ENCODE measurements around the gene RYR2.

Gene RYR2

DNA sequence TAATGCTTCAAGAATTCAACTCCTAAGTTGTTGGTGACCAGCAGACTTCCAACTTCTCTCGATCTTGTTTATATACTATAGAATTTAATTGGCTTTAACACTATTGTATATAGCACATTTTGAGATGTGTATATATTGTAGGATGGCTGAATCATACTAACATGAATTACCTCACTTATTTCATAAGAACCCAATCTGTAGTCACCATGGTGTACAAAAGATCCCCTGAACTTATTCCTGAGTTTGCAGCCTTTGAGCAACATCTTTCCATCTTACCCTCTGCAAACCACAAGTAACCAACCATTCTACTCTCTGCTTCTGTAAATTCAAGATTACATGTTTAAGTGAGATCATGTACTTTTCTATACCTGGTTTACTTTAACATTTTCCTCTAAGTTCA, 836.4 kb downstream of the RYR2 start:
- CTCF ChIA-PET, result interaction anchor here (2.2 kb wide), 1 partner anchor 14 kb away, joined by 7 read pairs; no protein-coding TSS in a partner anchor
- POLR2A ChIA-PET, result no interaction called here
- TF ChIP-seq LEF1 (IDR thresholded peaks at IDR 0.05; ENCODE audit: borderline replicate concordance) (no peak), NFRKB (IDR thresholded peaks at IDR 0.05) (no peak), TARDBP (IDR thresholded peaks at IDR 0.05) (no peak), ZNF384 (IDR thresholded peaks at IDR 0.05) (no peak), FOXM1 (IDR thresholded peaks at IDR 0.05; ENCODE audit: borderline replicate concordance) (no peak), L3MBTL2 (conservative IDR thresholded peaks at IDR 0.05) (no peak), BHLHE40 (IDR thresholded peaks at IDR 0.05; ENCODE audit: borderline replicate concordance) (no peak), FOXA1 (IDR thresholded peaks at IDR 0.05) (no peak), FOXK2 (IDR thresholded peaks at IDR 0.05) (no peak), SP1 (IDR thresholded peaks at IDR 0.05) (no peak), ARNT (IDR thresholded peaks at IDR 0.05) (no peak), SUZ12 (IDR thresholded peaks at IDR 0.05) (no peak), CTBP1 (IDR thresholded peaks at IDR 0.05; ENCODE audit: borderline replicate concordance) (no peak), ELF4 (IDR thresholded peaks at IDR 0.05) (no peak)
- TF ChIP-seq, protein P1, sequence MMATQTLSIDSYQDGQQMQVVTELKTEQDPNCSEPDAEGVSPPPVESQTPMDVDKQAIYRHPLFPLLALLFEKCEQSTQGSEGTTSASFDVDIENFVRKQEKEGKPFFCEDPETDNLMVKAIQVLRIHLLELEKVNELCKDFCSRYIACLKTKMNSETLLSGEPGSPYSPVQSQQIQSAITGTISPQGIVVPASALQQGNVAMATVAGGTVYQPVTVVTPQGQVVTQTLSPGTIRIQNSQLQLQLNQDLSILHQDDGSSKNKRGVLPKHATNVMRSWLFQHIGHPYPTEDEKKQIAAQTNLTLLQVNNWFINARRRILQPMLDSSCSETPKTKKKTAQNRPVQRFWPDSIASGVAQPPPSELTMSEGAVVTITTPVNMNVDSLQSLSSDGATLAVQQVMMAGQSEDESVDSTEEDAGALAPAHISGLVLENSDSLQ (IDR thresholded peaks at IDR 0.05), result no peak

DNA sequence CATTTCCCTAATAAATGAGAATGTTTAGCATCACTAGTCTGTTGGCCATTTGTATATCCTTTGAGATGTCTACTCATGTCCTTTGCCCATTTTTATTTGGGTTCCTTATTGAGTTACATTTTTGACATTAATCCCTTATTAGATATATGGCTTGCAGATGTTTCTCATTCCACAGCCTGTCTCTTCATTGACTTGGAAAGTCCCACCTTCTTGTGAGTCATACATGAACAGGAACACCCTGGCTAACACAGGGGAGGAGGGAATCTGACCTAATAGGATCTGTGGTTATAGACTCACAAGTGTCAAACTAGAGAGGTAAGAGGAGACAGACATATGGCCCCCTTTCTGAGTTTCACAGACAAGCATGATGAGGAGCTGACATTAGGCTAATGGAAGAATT, 837.2 kb downstream of the RYR2 start:
- POLR2A ChIA-PET, result no interaction called here
- CTCF ChIA-PET, result interaction anchor here (0.6 to 2.2 kb wide), 2 partner anchors 15 to 624 kb away, joined by 3 to 7 read pairs; no protein-coding TSS in a partner anchor
- TF ChIP-seq FOXK2 (IDR thresholded peaks at IDR 0.05), result no peak
- TF ChIP-seq BHLHE40 (IDR thresholded peaks at IDR 0.05; ENCODE audit: borderline replicate concordance), result no peak
- TF ChIP-seq FOXM1 (IDR thresholded peaks at IDR 0.05; ENCODE audit: borderline replicate concordance), result no peak
- no peak for TF ChIP-seq LEF1 (IDR thresholded peaks at IDR 0.05; ENCODE audit: borderline replicate concordance)
- TF ChIP-seq ARNT (IDR thresholded peaks at IDR 0.05), result no peak
- no peak for TF ChIP-seq TARDBP (IDR thresholded peaks at IDR 0.05)
- TF ChIP-seq, protein P1 (IDR thresholded peaks at IDR 0.05), result no peak
- TF ChIP-seq SP1 (IDR thresholded peaks at IDR 0.05), result no peak
- no peak for TF ChIP-seq FOXA1 (IDR thresholded peaks at IDR 0.05)
- TF ChIP-seq ZNF384 (IDR thresholded peaks at IDR 0.05), result no peak
- TF ChIP-seq CTBP1 (IDR thresholded peaks at IDR 0.05; ENCODE audit: borderline replicate concordance), result no peak
- TF ChIP-seq L3MBTL2 (conservative IDR thresholded peaks at IDR 0.05), result no peak
- no peak for TF ChIP-seq HDGF (IDR thresholded peaks at IDR 0.05; ENCODE audit: borderline replicate concordance)
- TF ChIP-seq ELF4 (IDR thresholded peaks at IDR 0.05), result no peak
- TF ChIP-seq NFRKB (IDR thresholded peaks at IDR 0.05), result no peak
- TF ChIP-seq SUZ12 (IDR thresholded peaks at IDR 0.05), result no peak
- DNase-seq (ENCODE audit: extremely low spot score), result no peak

More for the DNA sequence above, 836.4 kb downstream of the RYR2 start:
- DNase-seq (ENCODE audit: extremely low spot score), result no peak

Measured in HEK293T (cell line).